Tibial nerve (tissue), 4 donors: ENCODE measurements around the gene KLC3. TPM values are rescaled to one million over a fixed set of nuclear protein-coding genes. Genes with fewer than 3 reads are reported as not detected.

ENCODE experiments used
- DNase-seq, 2 donors: peaks; one replicate each; pipeline ENCODE4 v3.0.0-alpha.2; 2019; ENCODE audit warnings: low spot score in 2 of 2
- H3K27ac ChIP-seq, 4 donors: fragments of 200-600 bp; sonication (generic) in 3 of 4; one replicate each; pipeline ENCODE4 v1.5.1; 2017 to 2019; ENCODE audit warnings: mild to moderate bottlenecking in 1 of 4
- H3K27me3 ChIP-seq, 2 donors: fragments of 200-600 bp; sonication (generic) in 1 of 2; one replicate each; pipeline versions ENCODE4 v1.5.1 to v1.6.0; 2017 to 2019
- H3K36me3 ChIP-seq, 3 donors: fragments of 200-600 bp; sonication (generic); one replicate each; pipeline ENCODE4 v1.5.1; 2018 to 2019
- H3K4me1 ChIP-seq, 4 donors: fragments of 200-600 bp; sonication (generic) in 3 of 4; one replicate each; pipeline ENCODE4 v1.5.1; 2017 to 2019
- H3K4me3 ChIP-seq, 4 donors: fragments of 200-600 bp; sonication (generic) in 3 of 4; one replicate each; pipeline ENCODE4 v1.5.1; 2017 to 2019; ENCODE audit warnings: mild to moderate bottlenecking in 1 of 4, moderate library complexity in 1 of 4
- H3K9me3 ChIP-seq, 4 donors: fragments of 200-600 bp; sonication (generic) in 3 of 4; one replicate each; pipeline ENCODE4 v1.5.1; 2017 to 2019
- CTCF ChIP-seq, 5 experiments: fragments of 200-600 bp in 3 of 5; fragments of 450-650 bp in 2 of 5; sonication (generic) in 3 of 5; IDR thresholded peaks; one replicate each; pipeline ENCODE4 v1.5.1; 2016 to 2019; ENCODE audit warnings: antibody characterized with exemption in 5 of 5, mild to moderate bottlenecking in 3 of 5, moderate library complexity in 2 of 5
- EP300 ChIP-seq, 2 donors: sonication (generic); formaldehyde crosslinking; IDR thresholded peaks; one replicate each; pipeline ENCODE4 v1.6.1; 2017; ENCODE audit warnings: antibody characterized with exemption in 2 of 2, mild to moderate bottlenecking in 1 of 2
- POLR2A ChIP-seq, 2 donors: fragments of 450-650 bp; IDR thresholded peaks; one replicate each; pipeline ENCODE4 v1.6.1; 2017; ENCODE audit warnings: antibody characterized with exemption in 2 of 2, mild to moderate bottlenecking in 2 of 2, moderate library complexity in 2 of 2
- WGBS, 2 donors: methylation state at CpG; one replicate each; pipeline ENCODE4 v1.1.5; 2018; 5-methylcytosine and 5-hydroxymethylcytosine counted together
- total RNA-seq, 4 donors: library from RNA; depleted of rRNA; stranded (reverse); fragments of >200 nt; gene quantifications; one replicate each; pipeline ENCODE4 v1.1.0, GENCODE V29; 2016

KLC3 gene
- not detected for total RNA-seq

DNA sequence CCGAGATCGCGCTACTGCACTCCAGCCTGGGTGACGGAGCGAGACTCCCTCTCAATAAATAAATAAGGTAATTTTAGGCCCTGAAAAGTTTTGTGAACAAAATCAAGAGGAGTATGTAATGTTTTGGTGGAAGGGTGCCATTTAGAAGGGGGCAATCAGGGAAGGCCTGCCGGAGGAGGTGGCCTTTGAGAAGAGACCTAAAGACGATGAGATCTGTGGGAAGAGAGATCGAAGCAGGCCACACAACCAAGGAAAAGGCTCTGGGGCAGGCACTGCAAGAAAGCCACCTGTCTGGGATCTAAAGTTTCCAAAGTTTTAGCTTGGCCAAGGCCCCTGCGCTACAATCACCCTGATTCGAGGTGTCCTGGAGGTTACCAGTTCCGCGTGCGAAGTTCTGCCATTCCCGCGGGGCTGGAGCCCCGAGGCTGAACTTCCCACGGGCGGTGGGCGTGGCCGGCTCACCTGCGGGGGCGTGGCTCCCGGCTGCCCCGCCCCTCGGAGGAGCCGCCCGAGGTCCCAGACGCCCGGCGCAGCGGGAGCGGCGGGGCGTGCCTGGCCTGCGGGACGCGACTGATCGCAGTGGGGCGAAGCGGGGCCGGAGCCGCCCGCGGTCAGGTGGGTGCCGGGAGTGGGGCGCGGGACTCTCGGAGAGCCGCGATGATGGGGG lies at the start of gene KLC3:
Gene KLC3 (plus strand): TSS at position 519 of the 667 bp plus-strand sequence. CDS start 4,792 bp downstream, outside the sequence.
- peak within 1 kb of the TSS in 2 of 4 donors; percentile 13 to 14 for H3K4me3 ChIP-seq
- no peak within 1 kb of the TSS for H3K27ac ChIP-seq
- 25 to 42% methylated on average over 13 to 21 of the region's 50 CpGs for WGBS, 2 donors
- no peak for DNase-seq
- no peaks in the 10 kb centered on the region for H3K36me3 ChIP-seq
- no peak for TF ChIP-seq CTCF (IDR thresholded peaks at IDR 0.05)
- no peak for TF ChIP-seq POLR2A (IDR thresholded peaks at IDR 0.05)
- TF ChIP-seq EP300 (IDR thresholded peaks at IDR 0.05) = no peak
- no peaks in the 10 kb centered on the region for H3K9me3 ChIP-seq
- peaks cover 0 to 14% (median 0%) of the 10 kb centered on the region in 4 donors for H3K4me1 ChIP-seq
- peaks cover 0 to 67% of the 10 kb centered on the region in 2 donors for H3K27me3 ChIP-seq

DNA sequence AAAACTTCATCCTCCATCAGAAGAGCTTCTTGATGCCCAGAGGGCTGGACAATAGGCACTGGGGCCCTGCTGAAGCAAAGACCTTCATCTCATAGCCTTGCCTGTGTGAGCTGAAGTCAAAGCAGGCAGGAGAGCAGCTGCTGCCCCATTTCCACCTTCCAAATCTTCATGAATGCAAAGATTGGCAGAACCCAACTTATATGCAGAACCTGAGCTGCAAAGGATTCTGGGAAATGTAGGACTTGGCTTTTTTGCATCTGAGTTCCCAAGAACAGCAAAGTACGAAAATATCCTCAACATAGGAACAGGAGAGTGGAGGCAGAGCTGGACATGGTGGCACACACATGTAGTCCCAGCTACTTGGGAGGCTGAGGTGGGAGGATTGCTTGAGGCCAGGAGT lies 48.7 kb upstream of the KLC3 start:
- TF ChIP-seq POLR2A (IDR thresholded peaks at IDR 0.05) (no peak), EP300 (IDR thresholded peaks at IDR 0.05) (no peak), CTCF (IDR thresholded peaks at IDR 0.05) (no peak)

DNA sequence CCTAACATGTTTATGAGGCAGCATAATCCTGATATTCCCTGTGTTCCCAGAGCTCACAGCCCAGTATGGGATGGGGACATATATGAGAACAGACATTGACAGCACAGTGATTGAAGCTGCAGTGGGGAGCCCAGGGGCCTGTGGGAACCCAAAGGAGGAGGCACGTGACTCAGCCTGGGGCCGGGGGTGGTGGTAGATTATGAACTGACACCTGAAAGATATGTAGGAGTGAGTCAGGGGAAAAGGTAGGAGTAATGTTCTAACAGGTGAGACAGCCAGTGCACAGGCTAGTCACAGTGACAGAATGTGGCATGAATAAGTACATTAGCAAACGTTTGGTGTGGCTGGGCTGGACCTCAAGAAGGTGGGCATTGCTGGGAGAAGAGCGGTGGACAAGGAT lies 46.9 kb upstream of the KLC3 start:
- Histone ChIP-seq H3K36me3 (peaks cover 0 to 100% (median 3%) of the 10 kb centered on the region in 3 donors), H3K4me3 (no peak overlapping the region), H3K9me3 (peaks cover 0 to 16% (median 0%) of the 10 kb centered on the region in 4 donors), H3K4me1 (no peaks in the 10 kb centered on the region), H3K27ac (no peak overlapping the region), H3K27me3 (no peaks in the 10 kb centered on the region)
- 88 to 90% methylated on average over 4 of the region's 4 CpGs for WGBS, 2 donors
- TF ChIP-seq POLR2A (IDR thresholded peaks at IDR 0.05) (no peak), CTCF (IDR thresholded peaks at IDR 0.05) (no peak), EP300 (IDR thresholded peaks at IDR 0.05) (no peak)
- DNase-seq = no peak

More for the DNA sequence above, 48.7 kb upstream of the KLC3 start:
- Histone ChIP-seq H3K27ac (no peak overlapping the region), H3K27me3 (no peaks in the 10 kb centered on the region), H3K9me3 (peaks cover 0 to 16% (median 0%) of the 10 kb centered on the region in 4 donors), H3K4me1 (no peaks in the 10 kb centered on the region), H3K36me3 (peaks cover 0 to 100% (median 3%) of the 10 kb centered on the region in 3 donors), H3K4me3 (no peak overlapping the region)
- DNase-seq = no peak
- WGBS, 2 donors = 94 to 100% methylated on average over 1 of the region's 1 CpG

GRCh38 chr19:45294291-45295029 lies 46.1 kb upstream of the KLC3 start:
- 82 to 84% methylated on average over 12 of the region's 12 CpGs for WGBS, 2 donors
- H3K4me3 ChIP-seq = no peak overlapping the region
- H3K36me3 ChIP-seq = peaks cover 0 to 100% (median 3%) of the 10 kb centered on the region in 3 donors
- no peak overlapping the region for H3K27ac ChIP-seq
- H3K9me3 ChIP-seq = peaks cover 0 to 16% (median 0%) of the 10 kb centered on the region in 4 donors
- H3K4me1 ChIP-seq = no peaks in the 10 kb centered on the region
- H3K27me3 ChIP-seq = no peaks in the 10 kb centered on the region
- TF ChIP-seq EP300 (IDR thresholded peaks at IDR 0.05) (no peak), POLR2A (IDR thresholded peaks at IDR 0.05) (no peak), CTCF (IDR thresholded peaks at IDR 0.05) (no peak)
- DNase-seq = no peak

- TF ChIP-seq EP300 (IDR thresholded peaks at IDR 0.05) (no peak), POLR2A (IDR thresholded peaks at IDR 0.05) (no peak), CTCF (IDR thresholded peaks at IDR 0.05) (no peak)
- Histone ChIP-seq H3K27ac (no peak overlapping the region), H3K27me3 (no peaks in the 10 kb centered on the region), H3K36me3 (peaks cover 0 to 100% (median 3%) of the 10 kb centered on the region in 3 donors), H3K4me1 (no peaks in the 10 kb centered on the region), H3K4me3 (no peak overlapping the region), H3K9me3 (peaks cover 0 to 16% (median 0%) of the 10 kb centered on the region in 4 donors)
- DNase-seq = no peak
Measured at GRCh38 chr19:45295873-45296272, 44.7 kb upstream of the KLC3 start.
